GM23338 (cell line): ENCODE data around the gene S100A8. TPM values are rescaled to one million over a fixed set of nuclear protein-coding genes. Genes with fewer than 3 reads are reported as not detected.

Experiments
- ATAC-seq: fragments of 200-7000 bp; cut with Tn5 transposase; 3 replicates; pipeline ENCODE4 v1.9.1; 2020
- DNase-seq: peaks from one replicate; pipeline ENCODE4 v3.0.0-alpha.2; 2015; ENCODE audit warnings: low spot score
- H2AFZ ChIP-seq: fragments of 200-600 bp; sonication (generic); 2 replicates; pipeline ENCODE4 v1.8.0; 2016; ENCODE audit warnings: antibody characterized with exemption, mild to moderate bottlenecking, moderate library complexity
- H3F3A ChIP-seq: fragments of 200-600 bp; sonication (generic); replicated peaks from 2 replicates; pipeline ENCODE4 v1.8.0; 2017; ENCODE audit warnings: antibody characterized with exemption, mixed run types, low read depth
- H3K27ac ChIP-seq: fragments of 200-600 bp; sonication (generic); 2 replicates; pipeline ENCODE4 v1.6.1; 2016; ENCODE audit warnings: low read depth
- H3K27me3 ChIP-seq: fragments of 200-600 bp; sonication (generic); 2 replicates; pipeline ENCODE4 v1.8.0; 2016; ENCODE audit warnings: mild to moderate bottlenecking, mixed run types, moderate library complexity; ENCODE audit not compliant: insufficient read depth
- H3K36me3 ChIP-seq: fragments of 200-600 bp; sonication (generic); 2 replicates; pipeline ENCODE4 v1.8.0; 2016; ENCODE audit warnings: mild to moderate bottlenecking; ENCODE audit not compliant: insufficient read depth
- H3K4me1 ChIP-seq: fragments of 200-600 bp; sonication (generic); 2 replicates; pipeline ENCODE4 v1.8.0; 2016; ENCODE audit warnings: mild to moderate bottlenecking, moderate library complexity; ENCODE audit not compliant: insufficient read depth
- H3K4me2 ChIP-seq: fragments of 200-600 bp; sonication (generic); 2 replicates; pipeline ENCODE4 v1.7.1; 2017; ENCODE audit warnings: mixed run types
- H3K4me3 ChIP-seq: fragments of 200-600 bp; sonication (generic); 2 replicates; pipeline ENCODE4 v1.6.1; 2016; ENCODE audit warnings: mixed run types
- H3K79me2 ChIP-seq: fragments of 200-600 bp; sonication (generic); replicated peaks from 2 replicates; pipeline ENCODE4 v1.8.0; 2017; ENCODE audit warnings: mild to moderate bottlenecking; ENCODE audit not compliant: insufficient read depth
- H3K9me2 ChIP-seq: fragments of 200-600 bp; sonication (generic); 2 replicates; pipeline ENCODE4 v1.8.0; 2017; ENCODE audit not compliant: insufficient read depth
- H4K20me1 ChIP-seq: fragments of 200-600 bp; sonication (generic); replicated peaks from 2 replicates; pipeline ENCODE4 v1.8.0; 2017; ENCODE audit warnings: mild to moderate bottlenecking; ENCODE audit not compliant: insufficient read depth
- H3K27ac Mint-ChIP-seq: 2 replicates; pipeline ENCODE4 v1.8.0; 2020; ENCODE audit warnings: inconsistent platforms, mild to moderate bottlenecking, moderate library complexity, mixed read lengths
- H3K27me3 Mint-ChIP-seq: 3 replicates; pipeline ENCODE4 v1.8.0; 2022; ENCODE audit warnings: low read depth, mild to moderate bottlenecking, moderate library complexity, mixed read lengths, inconsistent platforms; ENCODE audit not compliant: insufficient read depth, poor library complexity
- H3K36me3 Mint-ChIP-seq: 3 replicates; pipeline ENCODE4 v1.8.0; 2021; ENCODE audit warnings: low read depth, mild to moderate bottlenecking, inconsistent platforms, moderate library complexity, mixed read lengths
- H3K4me1 Mint-ChIP-seq: 3 replicates; pipeline ENCODE4 v1.8.0; 2020; ENCODE audit warnings: mild to moderate bottlenecking, inconsistent platforms, mixed read lengths
- H3K4me3 Mint-ChIP-seq: 3 replicates; pipeline ENCODE4 v1.8.0; 2021; ENCODE audit warnings: moderate library complexity, mild to moderate bottlenecking, inconsistent platforms, mixed read lengths
- H3K9me3 Mint-ChIP-seq: 3 replicates; pipeline ENCODE4 v1.8.0; 2020; ENCODE audit warnings: moderate library complexity, mild to moderate bottlenecking, inconsistent platforms, mixed read lengths
- ETS1 ChIP-seq: IDR thresholded peaks from 2 replicates; pipeline ENCODE4 v1.6.1; 2016; ENCODE audit warnings: antibody characterized with exemption
- EZH2phosphoT487 ChIP-seq: fragments of 200-600 bp; sonication (generic); IDR thresholded peaks from one replicate; pipeline ENCODE4 v1.8.1; 2018; ENCODE audit warnings: antibody characterized with exemption; ENCODE audit not compliant: unreplicated experiment
- JUNB ChIP-seq: IDR thresholded peaks from one replicate; pipeline ENCODE4 v1.6.1; 2016; ENCODE audit warnings: antibody characterized with exemption; ENCODE audit not compliant: unreplicated experiment
- REST ChIP-seq: IDR thresholded peaks from one replicate; pipeline ENCODE4 v1.6.1; 2018; ENCODE audit warnings: antibody characterized with exemption; ENCODE audit not compliant: unreplicated experiment
- STAT1 ChIP-seq: IDR thresholded peaks from one replicate; pipeline ENCODE4 v1.6.1; 2016; ENCODE audit warnings: antibody characterized with exemption; ENCODE audit not compliant: unreplicated experiment
- ZNF331 ChIP-seq: fragments of 250-450 bp; sonication (Bioruptor Pico); IDR thresholded peaks from 2 replicates; pipeline ENCODE4 v1.5.0; 2020; ENCODE audit warnings: low read depth, mild to moderate bottlenecking, moderate library complexity
- ZNF462 ChIP-seq: fragments of 250-450 bp; sonication (Bioruptor Pico); IDR thresholded peaks from 2 replicates; pipeline ENCODE4 v1.5.0; 2020; ENCODE audit warnings: mild to moderate bottlenecking, moderate library complexity
- polyA plus RNA-seq: library from polyadenylated mRNA; unstranded; fragments of >200 nt; fragmentation: Nextera tagmentation; extraction: Ambion mirVana; gene quantifications from 2 replicates; pipeline ENCODE4 v1.2.1, GENCODE V29; 2016
- total RNA-seq: library from RNA; depleted of rRNA; stranded (reverse); fragments of >200 nt; shearing (Covaris generic); gene quantifications from 2 replicates; pipeline ENCODE4 v1.2.3, GENCODE V29; 2014
- TF ChIP-seq, protein P1 (sequence below), 2 experiments: fragments of 200-600 bp in 1 of 2; sonication (generic) in 1 of 2; conservative IDR thresholded peaks; 2 replicates each; pipeline versions ENCODE4 v1.5.1 to v1.6.1; 2016 to 2017; ENCODE audit warnings: antibody characterized with exemption in 2 of 2, low read depth in 2 of 2, mild to moderate bottlenecking in 2 of 2, moderate library complexity in 1 of 2

The S100A8 gene
- total and polyA plus RNA-seq, 2 experiments from 2014 or later = not detected

GRCh38 chr1:153362187-153362775, 28.6 kb downstream of the S100A8 start:
- Histone ChIP-seq H3K4me1 (no peaks in the 10 kb centered on the region), H3F3A (no peaks in the 10 kb centered on the region), H2AFZ (no peak overlapping the region), H3K79me2 (no peaks in the 10 kb centered on the region), H4K20me1 (no peaks in the 10 kb centered on the region), H3K4me2 (no peak overlapping the region), H3K27me3 (no peaks in the 10 kb centered on the region), H3K27ac (no peak overlapping the region), H3K36me3 (no peaks in the 10 kb centered on the region), H3K9me2 (no peaks in the 10 kb centered on the region; the same call in 1 of the 2 replicates), H3K4me3 (no peak overlapping the region)
- H3K27me3 Mint-ChIP-seq = peaks cover 5% of the 10 kb centered on the region
- H3K27ac Mint-ChIP-seq = no peak overlapping the region
- H3K4me3 Mint-ChIP-seq = no peak overlapping the region
- no peak for ATAC-seq
- TF ChIP-seq ZNF331 (CRISPR knock-in tag) (no peak), ZNF462 (CRISPR knock-in tag) (no peak), JUNB (no peak), STAT1 (no peak), EZH2phosphoT487 (no peak), REST (no peak), ETS1 (no peak)
- TF ChIP-seq, protein P1, sequence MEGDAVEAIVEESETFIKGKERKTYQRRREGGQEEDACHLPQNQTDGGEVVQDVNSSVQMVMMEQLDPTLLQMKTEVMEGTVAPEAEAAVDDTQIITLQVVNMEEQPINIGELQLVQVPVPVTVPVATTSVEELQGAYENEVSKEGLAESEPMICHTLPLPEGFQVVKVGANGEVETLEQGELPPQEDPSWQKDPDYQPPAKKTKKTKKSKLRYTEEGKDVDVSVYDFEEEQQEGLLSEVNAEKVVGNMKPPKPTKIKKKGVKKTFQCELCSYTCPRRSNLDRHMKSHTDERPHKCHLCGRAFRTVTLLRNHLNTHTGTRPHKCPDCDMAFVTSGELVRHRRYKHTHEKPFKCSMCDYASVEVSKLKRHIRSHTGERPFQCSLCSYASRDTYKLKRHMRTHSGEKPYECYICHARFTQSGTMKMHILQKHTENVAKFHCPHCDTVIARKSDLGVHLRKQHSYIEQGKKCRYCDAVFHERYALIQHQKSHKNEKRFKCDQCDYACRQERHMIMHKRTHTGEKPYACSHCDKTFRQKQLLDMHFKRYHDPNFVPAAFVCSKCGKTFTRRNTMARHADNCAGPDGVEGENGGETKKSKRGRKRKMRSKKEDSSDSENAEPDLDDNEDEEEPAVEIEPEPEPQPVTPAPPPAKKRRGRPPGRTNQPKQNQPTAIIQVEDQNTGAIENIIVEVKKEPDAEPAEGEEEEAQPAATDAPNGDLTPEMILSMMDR (conservative IDR thresholded peaks at IDR 0.05; ENCODE audit: low read depth in 2 of 2) = no peak
- no peak for DNase-seq
- no peaks in the 10 kb centered on the region for H3K9me3 Mint-ChIP-seq
- peaks cover 6% of the 10 kb centered on the region; the same call in 1 of the 3 replicates for H3K4me1 Mint-ChIP-seq
- no peaks in the 10 kb centered on the region for H3K36me3 Mint-ChIP-seq
